Coronary artery (tissue), 2 donors: ENCODE data around the gene RAB27A.
"Not testable (repeated sequence)": the region's sequence is repeated elsewhere in the genome, so short reads cannot be mapped to it uniquely, and the experiment has no call there.

Experiments
- DNase-seq: peaks from one replicate; pipeline ENCODE4 v3.0.0-alpha.2; 2017; ENCODE audit warnings: low spot score
- H3K27ac ChIP-seq, 2 donors: fragments of 200-600 bp; sonication (generic); one replicate each; pipeline ENCODE4 v1.5.1; 2016 to 2019
- H3K4me3 ChIP-seq: fragments of 200-600 bp; sonication (generic); 2 replicates; pipeline ENCODE4 v1.5.1; 2016; ENCODE audit warnings: mild to moderate bottlenecking, moderate library complexity
- CTCF ChIP-seq: fragments of 200-600 bp; sonication (generic); IDR thresholded peaks from one replicate; pipeline ENCODE4 v1.5.1; 2019; ENCODE audit warnings: antibody characterized with exemption

The RAB27A gene

GRCh38 chr15:55320238-55320550 is 30.6 kb upstream of the RAB27A start:
- DNase-seq, result no peak
- H3K27ac ChIP-seq, result peak overlapping the region in 1 of 2 donors; percentile 22

GRCh38 chr15:55319537-55320237 is 30.1 kb upstream of the RAB27A start:
- H3K4me3 ChIP-seq, result peak overlapping the region; percentile 77
- DNase-seq, result no peak
- TF ChIP-seq CTCF, result no peak
- peak overlapping the region; percentile 85 to 89 for H3K27ac ChIP-seq

More at GRCh38 chr15:55320238-55320550, 30.6 kb upstream of the RAB27A start:
- no peak for TF ChIP-seq CTCF
- peak overlapping the region; percentile 77 for H3K4me3 ChIP-seq

GRCh38 chr15:55318588-55319494 is 29.2 kb upstream of the RAB27A start, which contains the start of the genes PIGB and PIGBOS1:
Gene PIGB, plus strand, starts transcription at chr15:55319222. Its CDS starts 29 bp downstream, at chr15:55319251.
Gene PIGBOS1, minus strand, starts transcription at chr15:55319123. Its CDS starts 1,331 bp downstream, at chr15:55317792.
- TF ChIP-seq CTCF, result no peak
- peak within 1 kb of the TSS; percentile 77 for H3K4me3 ChIP-seq
- peak; percentile 88 for DNase-seq
- H3K27ac ChIP-seq, result peak within 1 kb of the TSS; percentile 85 to 89

GRCh38 chr15:55302801-55303200 is 13.2 kb upstream of the RAB27A start:
- not testable (repeated sequence) for H3K27ac ChIP-seq, DNase-seq, H3K4me3 ChIP-seq

GRCh38 chr15:55297315-55297714 is 7.7 kb upstream of the RAB27A start:
- Histone ChIP-seq H3K4me3 (no peak overlapping the region), H3K27ac (no peak overlapping the region)
- no peak for DNase-seq
- TF ChIP-seq CTCF, result no peak

- Histone ChIP-seq H3K4me3 (peak overlapping the region; percentile 84), H3K27ac (peak overlapping the region; percentile 90 to 95)
- peak; percentile 90 for DNase-seq
- peak; percentile 79 for TF ChIP-seq CTCF
These were observed 980 bp upstream of the RAB27A start for GRCh38 chr15:55290528-55291057.

GRCh38 chr15:55289011-55289745 is 435 bp downstream of the RAB27A start:
- no peak for TF ChIP-seq CTCF
- DNase-seq, result peak; percentile 77
- Histone ChIP-seq H3K4me3 (peak overlapping the region; percentile 84), H3K27ac (peak overlapping the region; percentile 90 to 95)
